Stimulated activated CD8-positive, alpha-beta memory T cell treated with anti-CD3 and anti-CD28 coated beads, Interleukin-15, amount 100 ng/mL, for 4 hours (primary cell): Measurements from ENCODE around the gene APOBEC3A.
"Not testable (repeated sequence)": the region's sequence is repeated elsewhere in the genome, so short reads cannot be mapped to it uniquely, and the experiment has no call there.

Experiments used
- DNase-seq, 2 donors: peaks; one replicate each; pipeline ENCODE4 v3.0.0-alpha.2; 2020; ENCODE audit warnings: low read depth in 2 of 2

Gene APOBEC3A

DNA sequence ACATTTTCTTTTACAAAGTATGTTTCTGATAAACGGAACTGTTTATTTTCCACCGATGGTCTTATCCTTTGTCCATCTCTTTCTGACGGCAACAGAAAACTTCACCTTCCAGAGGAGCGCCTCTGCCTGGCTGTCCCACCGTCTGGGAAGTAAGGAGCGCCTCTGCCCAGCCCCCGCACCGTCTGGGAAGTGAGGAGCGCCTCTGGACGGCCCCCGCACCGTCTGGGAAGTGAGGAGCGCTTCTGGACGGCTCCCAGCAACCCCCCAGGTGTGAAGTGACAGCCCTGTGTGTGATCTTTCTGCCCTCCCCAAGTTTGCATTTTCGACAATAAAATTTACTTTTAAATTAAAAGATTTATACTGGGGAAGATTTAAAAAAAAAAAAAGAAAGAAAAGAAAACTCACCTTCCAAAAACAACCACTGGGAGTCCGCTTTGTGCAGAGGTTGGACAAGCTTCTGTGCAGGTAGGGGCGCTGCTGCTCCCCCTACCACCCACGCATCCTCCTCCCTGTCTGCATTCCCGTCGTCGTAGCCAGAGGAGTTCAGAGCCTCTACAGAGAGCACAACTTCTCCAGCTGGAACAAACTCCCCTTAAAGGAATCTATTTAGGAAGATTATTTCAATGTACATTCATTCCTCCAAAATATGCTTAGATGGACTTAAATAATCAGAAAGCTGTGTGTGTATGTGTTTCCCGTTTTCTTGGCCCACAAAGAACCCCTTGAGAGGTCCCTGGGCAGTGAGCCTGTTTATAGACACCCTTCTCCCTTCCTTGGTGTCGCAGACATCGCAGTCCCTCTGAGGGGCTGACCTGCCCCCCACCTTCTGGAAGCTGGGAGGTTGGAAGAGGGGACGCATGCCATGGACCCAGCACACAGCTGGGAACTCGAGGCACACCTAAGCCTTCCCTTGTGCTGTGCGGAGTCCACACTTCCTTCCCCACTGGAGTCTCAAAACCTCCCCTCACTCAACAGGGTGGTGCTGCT, 23.9 kb downstream of the APOBEC3A start:
- DNase-seq: no peak

DNA sequence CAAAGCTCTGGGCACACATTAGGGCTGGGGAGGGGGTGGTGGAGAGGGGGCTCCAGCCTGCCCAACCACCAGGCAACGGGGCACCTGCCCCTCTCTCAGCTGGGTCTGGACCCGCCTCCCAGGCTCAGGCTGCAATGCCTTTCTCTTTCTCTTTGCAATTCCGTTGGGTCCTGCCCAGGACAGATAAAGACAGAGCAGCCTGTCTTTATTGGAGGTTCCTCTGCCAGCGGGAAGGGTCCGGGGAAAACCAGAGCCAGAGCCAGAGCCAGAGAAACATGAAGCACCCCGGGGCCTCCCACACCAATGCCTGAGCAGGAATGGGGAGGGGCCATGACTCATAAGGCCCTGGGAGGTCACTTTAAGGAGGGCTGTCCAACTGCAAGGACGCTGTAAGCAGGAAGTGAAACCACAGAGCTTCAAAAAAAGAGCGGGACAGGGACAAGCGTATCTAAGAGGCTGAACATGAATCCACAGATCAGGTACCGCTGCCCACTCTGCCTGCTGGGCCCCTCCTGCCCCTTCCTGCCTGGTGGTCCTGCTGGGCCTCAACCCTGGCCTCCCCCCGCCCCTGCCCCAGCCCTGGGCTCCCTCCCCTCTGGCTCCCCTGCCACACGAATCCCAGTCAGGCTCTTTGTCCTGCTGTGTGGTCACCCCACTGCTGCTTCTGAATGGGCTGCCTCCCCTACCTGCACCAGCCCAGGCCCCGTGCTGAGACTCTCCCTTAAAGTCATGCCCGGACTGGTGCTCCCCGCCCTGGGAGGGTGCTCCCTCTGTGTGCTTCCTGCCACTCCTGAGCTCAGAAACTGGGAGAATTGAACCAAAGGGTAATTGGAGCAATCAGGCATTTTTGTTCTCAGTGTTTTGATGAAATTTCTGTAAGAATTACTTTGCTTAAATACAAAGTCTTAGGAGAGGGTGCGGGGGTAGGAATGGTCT, 24.9 kb downstream of the APOBEC3A start, which contains the start of gene APOBEC3B:
Gene APOBEC3B (plus strand): TSS at position 356 of the 936 bp plus-strand sequence. CDS start 107 bp downstream, at position 463.
- DNase-seq: peak; percentile 53 to 58

DNA sequence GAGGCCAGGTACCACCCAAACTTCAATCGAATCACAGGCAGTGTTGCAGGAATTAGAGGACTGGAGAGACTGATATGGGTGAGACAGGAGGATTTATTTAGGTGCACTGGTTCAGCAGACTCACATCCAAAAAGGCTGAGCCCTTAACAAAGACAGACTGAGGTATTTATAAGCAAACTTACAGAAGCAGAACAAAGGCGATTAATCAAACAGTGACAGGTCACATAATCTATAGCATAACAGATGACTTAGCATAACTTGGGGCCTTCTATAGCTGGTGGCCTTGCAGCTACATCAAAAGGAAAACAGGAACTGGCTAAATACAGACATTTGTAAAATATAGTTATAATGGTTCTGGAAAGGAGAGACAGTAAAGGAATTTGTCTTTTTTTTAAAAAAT, 26.8 kb downstream of the APOBEC3A start:
- no peak for DNase-seq

DNA sequence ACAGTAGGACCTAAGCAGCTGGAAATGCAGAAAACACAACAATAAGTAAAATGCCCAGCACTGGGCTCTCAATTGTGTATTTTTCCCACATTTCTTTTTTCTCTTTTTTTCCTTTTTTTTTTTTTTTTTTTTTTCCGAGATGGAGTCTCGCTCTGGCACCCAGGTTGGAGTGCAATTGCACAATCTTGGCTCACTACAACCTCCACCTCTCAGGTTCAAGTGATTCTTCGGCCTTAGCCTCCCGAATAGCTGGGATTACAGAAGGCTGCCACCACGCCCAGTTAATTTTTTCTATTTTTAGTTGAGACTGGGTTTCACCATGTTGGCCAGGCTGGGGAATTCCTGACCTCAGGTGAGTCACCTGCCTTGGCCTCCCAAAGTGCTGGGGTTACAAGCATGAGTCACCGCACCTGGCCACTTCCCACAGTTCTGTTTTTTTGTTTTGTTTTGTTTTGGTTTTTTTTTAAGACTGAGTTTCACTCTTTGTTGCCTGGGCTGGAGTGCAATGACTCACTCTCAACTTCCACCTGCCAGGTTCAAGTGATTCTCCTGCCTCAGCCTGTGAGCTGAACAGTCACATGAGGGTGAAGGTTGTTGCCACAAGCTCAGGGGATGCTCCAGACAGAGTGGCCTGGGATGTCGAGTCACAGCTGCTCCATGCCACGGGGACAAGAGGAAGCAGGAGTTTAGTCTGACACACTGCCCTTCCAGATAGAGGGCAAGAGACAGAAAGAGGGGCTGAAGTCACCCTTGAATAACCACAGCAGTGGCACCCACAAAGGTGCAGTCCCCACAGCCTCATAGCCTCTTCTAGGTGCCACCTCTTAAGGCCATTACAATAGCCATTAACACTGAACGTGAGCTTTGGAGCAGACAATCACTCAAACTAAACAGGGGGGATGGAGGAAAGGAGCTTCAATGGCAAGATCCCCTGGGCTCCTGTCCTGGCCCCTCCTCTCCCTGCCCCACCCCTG, 27.7 kb downstream of the APOBEC3A start:
- DNase-seq: peak; percentile 61 to 85

DNA sequence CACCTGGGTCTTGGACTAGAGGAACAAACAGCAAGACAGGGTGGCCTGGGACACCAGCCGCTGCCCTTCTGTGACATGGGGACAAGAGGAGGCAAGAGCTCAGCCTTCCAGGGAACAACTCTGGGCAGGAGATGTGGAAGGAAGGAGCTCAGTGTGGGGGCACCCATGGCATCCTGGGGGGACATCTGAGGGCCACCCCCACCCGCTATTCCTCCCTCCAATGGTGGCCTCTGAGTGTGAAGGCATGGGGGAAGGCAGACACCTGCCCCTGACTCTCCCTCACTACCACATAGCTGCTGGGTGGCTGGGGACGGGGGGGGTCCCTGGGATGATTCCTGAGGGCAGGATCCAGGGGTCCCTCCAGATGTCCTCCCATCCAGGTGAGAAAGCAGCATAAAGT, 29.2 kb downstream of the APOBEC3A start:
- no peak for DNase-seq

DNA sequence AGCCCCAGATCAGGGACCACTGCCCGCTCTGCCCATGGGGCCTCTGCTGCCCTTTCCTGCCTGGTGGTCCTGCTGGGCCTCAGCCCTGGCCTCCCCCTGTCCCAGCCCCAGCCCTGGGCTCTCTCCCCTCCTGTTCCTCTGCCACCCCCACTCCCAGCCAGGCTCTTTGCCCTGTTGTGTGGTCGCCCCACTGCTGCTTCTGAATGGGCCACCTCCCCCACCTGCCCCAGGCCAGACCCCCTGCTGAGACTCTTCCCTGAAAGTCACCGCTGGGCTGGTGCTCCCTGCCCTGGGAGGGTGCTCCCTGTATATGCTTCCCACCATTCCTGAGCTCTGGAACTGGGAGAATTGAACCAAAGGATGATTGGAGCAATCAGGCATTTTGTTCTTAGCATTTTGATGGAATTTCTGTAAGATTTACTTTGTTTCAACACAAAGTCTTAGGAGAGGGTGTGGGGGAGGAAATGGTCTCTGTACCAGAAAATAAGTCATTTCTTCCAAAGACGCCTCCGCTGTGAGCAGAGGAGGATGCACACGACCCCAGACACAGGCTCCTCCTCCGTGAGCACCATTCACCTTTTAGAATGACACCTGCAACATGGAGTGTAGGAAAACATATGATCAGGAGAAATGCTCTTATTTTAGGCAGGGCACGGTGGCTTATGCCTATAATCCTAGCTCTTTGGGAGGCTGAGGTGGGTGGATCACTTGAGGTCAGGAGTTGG, 29.9 kb downstream of the APOBEC3A start:
- DNase-seq: no peak

DNA sequence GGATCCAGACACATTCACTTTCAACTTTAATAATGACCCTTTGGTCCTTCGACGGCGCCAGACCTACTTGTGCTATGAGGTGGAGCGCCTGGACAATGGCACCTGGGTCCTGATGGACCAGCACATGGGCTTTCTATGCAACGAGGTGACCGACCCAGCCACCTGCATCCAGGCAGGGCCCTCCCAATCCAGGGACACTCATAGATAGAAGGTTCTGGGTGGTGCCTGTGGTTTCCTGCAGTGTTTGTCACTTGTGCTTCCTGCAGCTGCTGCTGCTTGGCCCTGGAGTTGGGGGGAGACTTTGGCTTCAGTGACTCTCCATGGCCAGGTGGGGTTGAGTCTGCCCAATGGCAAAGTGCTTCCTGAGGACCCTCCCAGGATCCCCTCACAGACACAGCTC, 32.1 kb downstream of the APOBEC3A start:
- DNase-seq: no peak

DNA sequence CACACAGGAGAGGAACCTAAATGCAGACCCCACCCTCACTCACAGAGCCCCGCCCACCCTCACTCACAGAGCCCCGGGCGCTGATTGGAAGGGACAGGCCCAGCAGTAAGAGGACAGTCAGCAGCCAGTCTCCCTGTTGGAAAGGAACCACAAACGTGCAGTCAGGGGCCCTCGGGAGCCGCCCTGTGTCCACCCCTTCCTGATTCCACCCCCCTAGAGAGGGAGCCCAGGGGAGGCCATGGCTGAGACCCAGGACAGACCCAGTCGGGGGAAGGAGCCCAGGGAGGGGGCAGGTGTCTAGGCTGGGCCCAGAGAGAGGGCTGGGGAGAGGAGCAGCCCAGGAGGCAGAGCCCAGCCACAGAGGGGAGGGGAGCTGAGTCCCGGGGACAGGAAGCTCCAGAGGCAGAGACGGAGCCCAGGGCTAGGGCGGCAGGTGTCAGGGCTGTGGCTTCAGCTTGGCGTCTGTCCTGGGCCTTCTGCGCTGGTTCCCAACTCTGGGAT, 35.5 kb downstream of the APOBEC3A start:
- DNase-seq: not testable (repeated sequence)

DNA sequence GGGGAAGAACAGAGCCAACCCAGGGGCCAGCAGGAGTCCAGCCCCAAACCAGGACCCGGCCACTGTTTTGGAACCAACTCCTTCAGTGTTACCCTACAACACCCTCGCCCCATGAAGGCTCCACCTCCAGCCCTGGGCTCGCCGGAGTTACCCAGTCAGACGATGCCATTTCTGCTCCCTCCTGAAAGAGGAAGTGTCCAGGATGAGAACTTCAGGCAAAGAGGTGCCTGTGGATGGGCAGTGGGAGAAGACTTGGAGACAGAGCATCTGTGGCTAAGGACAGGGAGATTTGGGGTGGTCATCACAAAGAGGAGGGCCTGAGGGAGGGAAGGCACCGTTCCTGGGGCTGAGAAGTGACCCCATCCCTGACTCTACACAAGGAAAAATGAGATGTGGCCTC, 38.7 kb downstream of the APOBEC3A start:
- DNase-seq: no peak

DNA sequence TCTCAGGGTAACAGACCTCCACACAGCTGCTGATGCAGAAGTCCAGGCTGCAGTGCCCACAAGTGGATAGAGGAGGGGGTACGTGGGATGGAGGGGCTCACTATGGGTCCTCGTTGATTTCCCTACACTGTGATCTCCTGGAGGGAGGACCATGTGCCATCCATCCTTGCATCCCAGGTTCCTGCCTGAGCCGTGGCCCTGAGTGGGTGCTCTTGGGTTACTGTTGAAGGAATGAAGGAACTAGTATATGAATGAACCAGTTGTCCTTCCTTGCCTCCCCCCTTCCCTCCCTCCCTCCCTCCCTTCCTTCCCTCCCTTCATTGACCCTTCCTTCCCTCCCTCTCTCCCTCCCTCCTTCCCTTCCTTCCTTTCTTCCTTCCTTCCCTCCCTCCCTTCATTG, 40.1 kb downstream of the APOBEC3A start:
- DNase-seq: no peak

DNA sequence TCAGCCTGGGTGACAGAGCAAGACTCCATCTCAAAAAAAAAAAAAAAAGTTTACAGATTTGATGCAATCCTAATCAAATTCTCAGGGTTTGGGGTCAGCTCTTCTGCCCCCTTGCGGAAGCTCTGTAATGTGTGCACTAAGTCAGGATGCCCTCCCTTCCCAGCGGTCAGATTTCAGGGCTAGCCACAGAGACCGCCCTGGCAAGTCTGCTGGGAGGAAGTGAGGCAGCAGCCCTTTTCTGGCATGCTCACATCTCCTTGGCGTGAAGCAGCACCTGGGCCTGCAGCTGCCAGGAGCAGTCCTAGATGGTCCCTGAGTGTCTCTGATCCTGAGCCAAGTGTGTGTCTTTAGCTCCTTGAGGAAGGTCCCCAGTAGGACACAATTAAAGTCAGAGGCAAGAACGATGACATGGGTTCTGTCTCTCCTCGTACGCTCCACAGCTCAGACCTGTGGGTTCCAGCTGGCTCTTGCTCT, 45.8 kb downstream of the APOBEC3A start:
- peak; percentile 49 for DNase-seq

DNA sequence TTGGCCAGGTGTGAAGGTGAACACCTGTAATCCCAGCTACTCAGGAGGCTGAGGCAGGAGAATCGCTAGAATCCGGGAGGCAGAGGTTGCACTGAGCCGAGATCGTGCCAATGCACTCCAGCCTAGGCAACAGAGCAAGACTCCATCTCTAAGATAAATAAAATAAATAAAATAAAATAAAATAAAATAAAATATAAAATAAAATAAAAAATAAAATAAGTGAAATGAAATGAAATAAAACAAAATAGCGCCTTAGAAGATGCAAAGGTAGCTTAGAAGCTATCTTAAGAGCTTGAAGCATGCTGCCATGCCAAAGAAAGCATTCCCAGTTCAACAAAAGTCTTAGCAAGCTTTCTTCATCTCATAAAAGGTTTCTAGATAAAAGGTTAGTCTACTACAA, 49.8 kb downstream of the APOBEC3A start:
- DNase-seq: no peak

DNA sequence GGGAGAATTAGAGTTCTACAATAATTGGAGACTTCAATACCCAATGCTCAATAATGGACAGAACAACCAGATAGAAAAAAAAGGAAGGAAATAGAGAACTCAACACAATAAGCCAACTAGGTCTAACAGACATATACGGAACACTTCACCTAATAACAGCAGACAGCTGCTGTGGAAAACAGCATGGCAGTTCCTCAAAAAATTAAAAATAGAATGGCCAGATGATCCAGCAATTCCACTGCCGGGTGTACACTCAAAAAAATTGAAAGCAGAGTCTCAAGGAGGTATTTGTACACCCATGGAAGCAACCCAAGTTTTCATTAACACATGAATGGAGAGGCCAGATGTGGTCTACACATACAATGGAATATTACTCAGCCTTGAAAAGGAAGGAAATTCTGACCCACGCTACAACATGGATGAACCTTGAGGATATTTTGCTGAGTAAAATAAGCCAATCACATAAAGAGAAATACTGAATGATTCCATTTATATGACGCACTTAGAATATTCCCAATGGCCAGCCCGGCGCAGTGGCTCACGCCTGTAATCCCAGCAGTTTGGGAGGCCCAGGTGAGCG, 51.0 kb downstream of the APOBEC3A start:
- DNase-seq: not testable (repeated sequence)

DNA sequence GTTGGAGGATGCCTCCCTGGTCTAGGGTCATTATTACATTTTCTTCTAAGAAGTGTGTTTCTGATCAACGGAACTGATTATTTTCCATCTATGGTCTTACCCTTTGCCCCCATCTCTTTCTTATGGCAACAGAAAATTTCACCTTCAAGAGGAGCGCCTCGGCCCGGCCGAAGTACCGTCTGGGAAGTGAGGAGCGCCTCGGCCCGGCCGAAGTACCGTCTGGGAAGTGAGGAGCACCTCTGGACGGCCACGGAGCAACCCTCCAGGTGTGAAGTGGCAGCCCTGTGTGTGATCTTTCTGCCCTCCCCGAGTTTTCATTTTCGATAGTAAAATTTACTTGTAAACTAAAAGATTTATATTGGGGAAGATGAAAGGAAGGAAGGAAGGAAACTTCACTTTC, 53.5 kb downstream of the APOBEC3A start:
- no peak for DNase-seq
